ENCODE measurements around the gene NPAS1. TPM values are rescaled to one million over a fixed set of nuclear protein-coding genes. Genes with fewer than 3 reads are reported as not detected.

NPAS1 gene
- total RNA-seq, 1 experiment from 2014 or later = not detected

DNA sequence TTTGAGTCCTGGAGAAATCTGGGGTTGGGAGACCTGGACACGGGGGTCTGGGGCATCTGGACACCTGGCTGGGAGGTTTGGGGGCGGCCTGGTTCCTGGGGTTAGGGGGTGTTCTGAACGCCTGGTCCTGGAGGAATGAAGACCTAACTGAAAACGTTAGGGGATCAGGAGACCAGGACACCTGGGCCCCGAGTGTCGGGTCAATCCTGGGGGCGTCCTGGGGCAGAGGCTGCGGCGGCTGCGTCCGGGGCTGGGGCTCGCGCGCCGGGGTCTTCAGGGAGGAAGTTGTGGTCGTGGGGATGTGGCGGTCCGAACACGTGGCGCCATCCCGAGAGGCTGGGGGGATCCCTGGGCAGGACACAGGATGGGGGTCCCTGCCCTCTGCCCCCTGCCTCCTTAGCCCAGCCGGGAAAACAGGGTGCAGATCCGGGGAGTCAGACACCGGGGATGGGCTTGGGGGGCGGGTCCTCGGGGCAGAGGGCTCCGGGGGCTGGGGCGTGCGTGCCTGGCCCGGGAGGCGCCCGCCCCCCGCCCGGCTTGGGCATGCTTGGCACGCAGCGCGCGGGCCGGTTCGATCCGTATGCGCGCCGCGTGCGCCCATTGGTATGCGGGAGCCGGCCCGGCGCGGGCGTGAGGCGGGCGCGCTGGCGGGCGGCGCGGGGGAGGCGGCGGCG is 632 bp downstream of the NPAS1 start:
- no peak for DNase-seq (ENCODE audit: low read depth)

DNA sequence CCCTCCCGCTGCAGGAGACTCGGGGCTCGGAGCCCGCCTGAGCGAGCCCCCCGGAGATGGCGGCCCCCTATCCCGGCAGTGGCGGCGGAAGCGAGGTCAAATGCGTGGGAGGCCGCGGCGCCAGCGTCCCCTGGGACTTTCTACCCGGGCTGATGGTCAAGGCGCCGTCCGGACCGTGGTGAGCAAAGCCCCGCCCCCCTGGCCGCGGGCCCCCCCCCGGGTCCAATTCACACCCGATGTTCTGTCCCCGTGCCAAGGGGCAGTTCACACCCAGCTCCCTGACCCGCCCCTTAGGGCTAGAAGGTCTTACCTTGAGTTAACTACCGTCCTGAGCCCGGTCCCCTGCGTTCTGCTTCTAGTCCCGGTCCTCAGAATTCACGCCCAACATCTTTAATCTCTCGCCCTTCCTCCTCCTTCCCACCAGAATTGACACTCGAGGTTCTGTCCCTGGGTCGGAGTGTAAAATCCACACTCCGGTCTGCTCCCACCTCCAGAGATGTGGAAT is 1.4 kb downstream of the NPAS1 start:
- DNase-seq (ENCODE audit: low read depth) = no peak

DNA sequence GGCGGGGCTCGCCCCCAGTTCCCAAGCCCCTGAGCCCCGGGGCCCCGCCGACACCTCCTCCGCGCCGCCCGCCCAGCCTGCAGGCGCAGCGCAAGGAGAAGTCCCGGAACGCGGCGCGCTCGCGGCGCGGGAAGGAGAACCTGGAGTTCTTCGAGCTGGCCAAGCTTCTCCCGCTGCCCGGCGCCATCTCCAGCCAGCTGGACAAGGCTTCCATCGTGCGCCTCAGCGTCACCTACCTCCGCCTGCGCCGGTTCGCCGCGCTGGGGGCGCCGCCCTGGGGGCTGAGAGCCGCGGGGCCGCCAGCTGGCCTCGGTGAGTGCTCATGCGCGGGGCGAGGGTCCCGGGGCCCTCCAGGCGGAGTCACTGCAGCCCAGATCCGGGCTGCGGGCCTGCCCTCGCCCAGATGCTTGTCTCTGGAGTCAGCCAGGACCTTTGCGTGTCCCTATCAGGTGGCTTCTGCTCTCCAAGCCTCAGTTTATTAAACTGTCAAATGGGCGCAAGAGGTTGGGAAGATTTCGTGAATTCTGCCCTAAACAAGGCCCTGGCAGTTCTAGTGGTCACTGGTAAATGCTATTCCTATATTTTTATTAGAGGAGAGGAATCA is 2.0 kb downstream of the NPAS1 start:
- DNase-seq (ENCODE audit: low read depth) = no peak

DNA sequence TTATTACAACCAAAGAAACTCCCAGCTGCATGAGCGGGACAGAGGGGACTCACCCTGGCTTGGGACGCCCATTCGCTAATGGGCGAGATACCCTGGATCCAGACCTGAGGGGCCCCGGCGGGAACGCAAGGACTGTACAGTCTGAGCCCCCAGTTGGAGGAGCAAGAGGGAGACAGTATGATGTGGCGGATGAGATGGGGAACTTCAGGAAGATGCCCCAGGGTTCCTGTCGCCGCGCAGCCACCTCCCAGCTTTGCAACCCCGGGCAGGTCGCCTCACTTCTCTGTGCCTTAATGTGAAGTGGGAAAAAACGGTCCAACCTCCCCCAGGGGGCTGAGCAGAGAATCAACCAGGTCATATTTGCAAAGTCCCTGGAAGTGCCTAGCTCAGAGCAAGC is 2.5 kb downstream of the NPAS1 start:
- DNase-seq (ENCODE audit: low read depth) = no peak

DNA sequence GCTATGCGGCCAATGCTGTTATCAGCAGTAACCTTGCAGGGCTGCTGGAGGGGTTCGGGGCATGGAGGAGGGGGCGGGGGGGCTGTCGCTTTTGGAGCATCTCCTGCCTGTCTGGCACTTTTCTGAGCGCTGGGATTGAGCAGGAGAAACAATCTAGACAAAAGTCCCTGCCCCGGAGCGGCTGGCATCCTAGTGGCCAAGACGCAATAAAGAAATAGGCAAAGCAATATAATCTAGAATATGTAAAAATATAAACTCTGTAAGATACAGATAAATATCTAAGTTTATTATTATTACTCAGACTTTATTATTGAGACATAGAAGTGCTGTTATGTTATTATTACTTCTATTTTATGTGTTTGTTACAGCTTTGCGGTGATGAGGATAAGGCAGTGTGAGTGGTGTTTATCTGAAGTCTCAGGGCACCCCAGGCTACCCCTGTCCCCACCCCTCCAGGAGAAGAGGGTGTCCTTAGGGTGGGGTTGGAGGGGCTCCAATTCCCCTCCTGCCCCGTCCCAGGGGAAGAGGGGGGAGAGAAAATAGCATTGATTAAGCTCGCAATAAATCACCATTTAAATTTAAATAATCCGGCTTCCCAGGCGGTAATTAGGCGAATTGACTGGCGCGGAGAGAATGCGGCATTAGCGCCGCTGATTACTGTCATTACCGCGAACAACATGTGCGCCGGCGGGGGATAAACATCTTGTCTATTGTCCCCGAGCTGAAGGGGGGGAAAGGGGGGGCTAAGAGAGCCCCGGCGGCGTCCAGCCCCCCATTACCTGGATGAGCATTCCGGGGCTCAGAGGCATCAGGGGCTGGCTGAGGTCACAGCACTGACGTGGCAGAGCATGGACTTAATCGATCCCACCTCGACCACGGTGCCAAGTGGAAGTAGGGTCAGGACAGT is 3.2 kb downstream of the NPAS1 start:
- no peak for DNase-seq (ENCODE audit: low read depth)

DNA sequence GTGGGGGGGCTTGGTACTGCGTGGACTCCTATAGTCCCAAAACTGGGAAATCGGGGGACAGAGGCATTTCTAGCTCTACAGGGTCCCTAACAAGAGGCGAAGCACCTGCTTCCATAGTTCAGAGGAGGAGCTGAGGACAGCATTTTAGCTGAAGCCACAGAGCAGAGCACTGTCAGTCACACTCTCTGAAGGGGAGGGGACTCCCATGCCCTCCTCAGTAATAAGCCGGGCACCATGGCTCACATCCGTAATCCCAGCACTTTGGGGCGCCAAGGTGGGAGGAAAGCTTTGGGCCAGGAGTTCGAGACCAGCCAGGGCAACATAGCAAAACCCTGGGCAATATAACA is 3.8 kb downstream of the NPAS1 start:
- DNase-seq (ENCODE audit: low read depth) = no peak

DNA sequence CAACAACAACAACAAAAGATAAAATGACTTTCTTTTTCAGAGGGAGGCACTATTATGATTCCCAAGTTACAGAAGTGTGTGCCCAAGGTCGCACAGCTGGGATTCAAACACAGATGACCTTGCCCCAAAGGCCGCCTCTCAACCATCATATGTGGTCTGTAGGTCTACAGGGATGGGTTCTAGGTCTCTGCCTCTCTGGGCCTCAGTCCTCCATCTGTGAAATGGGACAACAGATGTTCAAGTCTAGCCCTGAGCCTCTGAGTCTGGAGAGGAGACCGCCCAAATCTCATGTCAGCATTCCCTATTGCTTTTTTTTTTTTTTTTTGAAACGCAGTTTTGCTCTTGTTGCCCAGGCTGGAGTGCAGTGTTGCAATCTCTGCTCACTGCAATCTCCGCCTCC is 4.9 kb downstream of the NPAS1 start:
- no peak for DNase-seq (ENCODE audit: low read depth)

DNA sequence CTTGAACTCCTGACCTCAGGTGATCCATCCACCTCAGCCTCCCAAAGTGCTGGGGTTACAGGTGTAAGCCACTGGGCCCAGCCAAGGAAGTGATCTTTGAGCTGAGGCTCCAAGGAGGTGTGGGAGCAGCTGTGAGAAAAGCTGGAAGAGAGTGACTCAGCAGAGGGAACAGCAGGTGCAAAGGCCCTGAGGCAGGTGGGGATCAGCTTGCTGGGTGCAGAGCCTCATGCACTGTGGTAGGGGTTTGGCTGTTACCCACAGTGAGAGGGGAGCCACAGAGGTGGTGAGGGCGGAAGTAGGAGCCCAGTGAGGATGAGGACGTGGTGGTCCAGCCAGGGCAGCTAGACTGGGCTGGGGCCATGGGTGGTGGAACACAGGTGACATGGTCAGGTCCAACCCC is 6.5 kb downstream of the NPAS1 start:
- no peak for DNase-seq (ENCODE audit: low read depth)

DNA sequence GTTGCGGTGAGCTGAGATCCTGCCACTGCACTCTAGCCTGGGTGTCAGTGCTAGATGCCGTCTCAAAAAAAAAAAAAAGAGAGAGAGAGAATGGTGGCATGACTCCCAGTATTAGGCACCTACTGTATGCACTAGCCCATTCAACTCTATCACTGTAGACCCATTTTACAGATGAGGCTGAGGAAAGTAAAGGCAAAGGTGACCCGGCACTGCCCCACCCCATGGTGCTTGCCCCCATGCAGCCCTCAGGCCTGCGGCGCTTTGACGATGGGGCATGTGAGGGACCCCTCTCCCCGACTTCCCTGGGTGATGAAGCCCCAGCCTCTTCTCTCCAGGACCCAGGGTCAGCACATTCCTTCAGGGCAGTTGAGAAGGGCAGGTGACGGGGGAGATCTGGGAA is 7.3 kb downstream of the NPAS1 start:
- DNase-seq (ENCODE audit: low read depth) = no peak

DNA sequence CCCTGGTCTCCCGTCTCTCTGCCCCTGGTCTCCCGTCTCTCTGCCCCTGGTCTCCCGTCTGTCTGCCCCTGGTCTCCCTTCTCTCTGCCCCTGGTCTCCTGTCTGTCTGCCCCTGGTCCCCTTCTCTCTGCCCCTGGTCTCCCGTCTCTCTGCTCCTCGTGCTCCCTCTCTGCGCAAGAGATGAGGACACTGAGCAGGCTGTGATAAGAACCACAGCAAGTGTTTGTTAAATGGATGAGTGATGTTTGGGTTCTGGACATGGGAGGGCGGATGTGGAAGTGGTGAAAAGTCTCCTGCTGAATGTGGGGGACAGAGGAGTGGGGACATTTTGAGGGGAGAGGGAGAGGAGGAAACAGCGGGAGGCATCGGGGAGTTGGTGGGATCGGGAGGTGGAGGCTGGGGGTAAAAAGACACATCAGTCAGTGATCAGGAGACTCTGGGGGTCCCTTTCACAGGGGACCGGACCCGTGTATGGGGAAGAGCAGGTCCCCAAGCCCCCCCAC is 8.0 kb downstream of the NPAS1 start:
- no peak for DNase-seq (ENCODE audit: low read depth)

DNA sequence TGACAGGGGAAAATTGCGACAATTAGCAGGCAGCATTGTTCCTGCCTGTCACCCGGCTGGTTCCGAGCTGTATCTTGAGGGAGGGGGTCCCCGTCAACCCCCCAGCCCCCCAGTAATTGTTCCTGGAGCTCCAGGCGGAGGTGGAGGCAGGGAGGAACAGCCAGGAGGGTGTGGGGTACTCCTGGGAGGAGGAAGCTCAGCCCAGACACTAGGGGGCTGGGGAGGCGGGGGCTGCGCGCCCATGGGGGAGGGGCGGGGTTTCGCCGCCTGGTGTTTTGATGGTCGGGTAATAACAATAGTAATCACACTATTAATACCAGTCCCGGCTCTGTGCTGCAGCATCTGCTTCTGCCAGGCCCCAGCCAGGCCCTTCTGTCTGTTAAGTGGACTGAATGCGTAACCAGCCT is 8.6 kb downstream of the NPAS1 start:
- DNase-seq (ENCODE audit: low read depth) = no peak

DNA sequence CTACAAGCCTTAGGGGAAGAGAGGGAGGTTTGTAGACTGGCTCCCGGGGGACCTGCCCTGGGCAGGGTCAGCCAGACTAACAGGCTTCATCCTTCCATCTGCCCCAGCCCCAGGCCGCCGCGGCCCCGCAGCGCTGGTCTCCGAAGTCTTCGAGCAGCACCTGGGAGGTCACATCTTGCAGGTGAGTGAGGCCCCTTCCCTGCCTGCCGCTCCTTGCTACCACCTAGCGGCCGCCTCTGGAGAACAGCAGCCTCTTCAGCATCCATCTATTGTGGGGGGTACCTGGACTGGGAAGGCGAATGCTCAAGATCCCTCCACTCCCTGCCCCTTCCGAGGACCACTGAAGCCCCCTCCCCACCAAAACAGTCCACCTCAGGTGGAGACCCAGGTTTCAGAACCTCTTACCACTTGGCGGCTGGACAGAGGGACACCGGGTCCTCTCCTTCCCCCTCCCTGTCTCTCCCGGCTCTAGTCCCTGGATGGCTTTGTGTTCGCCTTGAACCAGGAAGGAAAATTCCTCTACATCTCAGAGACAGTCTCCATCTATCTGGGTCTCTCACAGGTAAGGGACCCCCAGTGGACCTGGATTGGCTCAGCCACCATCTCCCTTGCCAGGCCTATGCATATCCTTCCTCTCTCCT is 12.7 kb downstream of the NPAS1 start:
- DNase-seq (ENCODE audit: low read depth) = no peak

DNA sequence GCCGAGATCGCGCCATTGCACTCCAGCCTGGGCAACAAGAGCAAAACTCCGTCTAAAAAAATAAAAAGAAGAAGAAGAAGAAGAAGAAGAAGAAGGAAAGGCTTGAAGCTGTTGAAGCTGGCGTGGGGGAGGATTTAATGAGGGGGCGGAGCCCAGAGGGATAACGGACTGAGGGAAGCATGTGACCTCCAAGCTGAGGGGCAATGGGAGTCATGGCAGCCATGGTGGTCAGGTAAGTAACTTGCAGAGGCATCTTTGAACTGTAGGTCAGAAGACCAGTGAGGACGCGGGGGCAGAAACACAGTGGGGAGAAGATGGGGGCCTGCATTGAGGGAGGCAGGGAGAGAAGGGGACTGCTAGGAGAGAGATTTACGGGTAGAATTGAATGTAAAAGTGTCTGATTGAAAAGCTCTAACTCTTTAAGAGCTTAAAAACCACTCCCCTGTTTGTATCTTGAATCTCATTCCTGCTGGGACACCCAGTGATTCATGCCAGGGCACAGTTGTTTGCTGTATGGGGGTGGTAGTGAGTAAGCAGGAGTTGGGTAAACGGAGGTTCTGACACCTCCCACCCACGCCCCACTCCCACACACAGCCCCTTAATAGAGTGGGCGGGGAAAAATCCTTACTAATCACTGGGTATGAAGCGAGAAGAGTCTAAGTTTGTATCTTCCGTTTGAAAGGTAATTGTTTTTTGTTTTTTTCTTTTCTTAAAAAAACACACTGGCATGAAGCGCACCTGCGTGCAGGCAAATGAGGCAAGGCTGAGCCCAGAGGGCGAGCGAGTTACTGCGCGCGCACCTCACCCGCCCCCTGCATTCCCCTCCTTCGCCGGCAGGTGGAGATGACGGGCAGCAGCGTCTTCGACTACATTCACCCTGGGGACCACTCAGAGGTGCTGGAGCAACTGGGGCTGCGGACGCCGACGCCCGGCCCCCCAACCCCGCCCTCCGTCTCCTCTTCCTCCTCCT is 15.8 kb downstream of the NPAS1 start:
- peak; percentile 93 for DNase-seq (ENCODE audit: low read depth)

DNA sequence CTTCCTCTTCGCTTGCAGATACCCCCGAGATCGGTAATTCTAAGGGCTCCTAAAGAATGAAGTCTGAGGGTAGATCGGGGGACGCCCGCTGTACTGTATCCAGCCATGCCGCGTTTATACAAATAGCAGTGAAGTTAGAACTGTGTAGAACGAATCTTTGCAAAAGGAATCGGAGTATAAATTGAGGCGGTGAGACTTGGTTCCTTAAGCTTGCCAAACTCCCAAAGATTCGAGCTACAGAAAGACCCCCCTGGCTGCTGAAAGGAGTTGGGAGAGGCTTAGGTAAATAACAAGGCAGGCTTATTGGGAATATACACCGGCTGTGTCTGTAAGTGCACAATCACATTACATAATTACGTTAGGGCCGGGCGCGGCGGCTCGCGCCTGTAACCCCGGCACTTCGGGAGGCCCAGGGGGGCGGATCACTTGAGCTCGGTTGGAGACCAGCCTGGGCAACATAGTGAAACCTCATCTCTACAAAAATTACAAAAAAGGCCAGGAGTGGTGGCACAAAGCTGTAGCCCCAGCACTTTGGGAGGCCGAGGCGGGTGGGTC is 16.5 kb downstream of the NPAS1 start:
- DNase-seq (ENCODE audit: low read depth) = no peak

DNA sequence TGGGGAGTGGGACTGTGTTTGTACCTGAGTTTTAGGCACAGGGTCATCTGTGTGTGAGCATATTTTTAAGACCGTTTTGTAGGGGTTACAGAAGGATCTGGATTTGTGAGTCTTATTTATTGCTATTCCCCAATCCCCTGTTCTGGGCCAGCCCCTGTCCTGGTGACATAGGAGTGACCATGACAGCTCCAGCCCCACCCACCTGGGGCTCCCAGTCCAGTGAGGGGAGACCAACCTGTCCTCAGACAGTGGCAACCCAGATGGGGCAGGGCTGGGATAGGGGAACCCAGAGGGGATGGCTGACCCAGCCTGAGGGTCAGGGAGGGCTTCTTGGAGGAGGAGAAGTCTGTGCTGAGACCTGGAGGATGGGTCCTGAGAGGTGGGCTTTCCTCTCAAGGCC is 18.1 kb downstream of the NPAS1 start:
- no peak for DNase-seq (ENCODE audit: low read depth)

DNA sequence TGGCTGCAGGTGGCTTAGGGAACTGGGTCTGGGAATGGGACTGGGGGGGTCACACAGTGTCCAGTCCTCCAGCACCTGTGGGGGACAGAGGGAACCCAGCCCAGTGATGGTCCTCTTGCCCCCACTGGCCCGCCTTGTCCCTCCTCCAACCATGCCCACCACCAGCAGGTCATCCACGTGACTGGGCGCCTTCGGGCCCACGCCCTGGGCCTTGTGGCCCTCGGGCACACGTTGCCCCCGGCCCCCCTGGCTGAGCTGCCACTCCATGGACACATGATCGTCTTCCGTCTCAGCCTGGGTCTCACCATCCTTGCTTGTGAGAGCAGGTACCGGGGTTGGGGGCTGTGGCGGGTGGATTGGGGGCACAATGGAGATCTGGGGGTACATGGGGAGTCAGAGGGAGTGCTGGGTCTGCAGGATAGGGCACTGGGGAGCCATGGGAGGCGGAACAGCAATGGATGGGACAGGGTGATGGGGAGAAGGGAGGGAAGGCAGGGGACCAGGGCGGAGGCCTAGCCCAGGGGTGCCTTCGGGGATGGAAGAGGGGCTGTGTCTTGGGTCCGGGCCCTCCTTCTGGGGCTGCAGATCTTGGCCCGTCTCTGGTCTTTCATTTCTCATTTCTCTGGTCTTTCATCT is 19.7 kb downstream of the NPAS1 start:
- DNase-seq (ENCODE audit: low read depth) = no peak

DNA sequence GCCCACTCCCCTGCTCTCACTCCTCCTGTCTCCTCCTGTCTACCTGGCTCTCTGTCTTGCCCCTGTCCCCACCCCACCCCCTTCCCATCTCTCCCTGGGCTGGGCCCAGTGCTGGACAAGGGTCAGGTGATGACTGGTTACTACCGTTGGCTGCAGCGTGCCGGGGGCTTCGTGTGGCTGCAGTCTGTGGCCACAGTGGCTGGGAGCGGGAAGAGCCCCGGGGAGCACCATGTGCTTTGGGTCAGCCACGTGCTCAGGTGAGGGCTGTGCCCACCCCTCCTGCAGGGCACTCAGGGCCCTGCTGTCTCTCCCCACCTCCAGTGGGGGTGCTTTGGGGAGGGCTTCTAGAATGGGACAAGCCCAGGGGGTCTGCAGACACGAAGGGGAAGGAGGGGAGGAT is 21.2 kb downstream of the NPAS1 start:
- no peak for DNase-seq (ENCODE audit: low read depth)

DNA sequence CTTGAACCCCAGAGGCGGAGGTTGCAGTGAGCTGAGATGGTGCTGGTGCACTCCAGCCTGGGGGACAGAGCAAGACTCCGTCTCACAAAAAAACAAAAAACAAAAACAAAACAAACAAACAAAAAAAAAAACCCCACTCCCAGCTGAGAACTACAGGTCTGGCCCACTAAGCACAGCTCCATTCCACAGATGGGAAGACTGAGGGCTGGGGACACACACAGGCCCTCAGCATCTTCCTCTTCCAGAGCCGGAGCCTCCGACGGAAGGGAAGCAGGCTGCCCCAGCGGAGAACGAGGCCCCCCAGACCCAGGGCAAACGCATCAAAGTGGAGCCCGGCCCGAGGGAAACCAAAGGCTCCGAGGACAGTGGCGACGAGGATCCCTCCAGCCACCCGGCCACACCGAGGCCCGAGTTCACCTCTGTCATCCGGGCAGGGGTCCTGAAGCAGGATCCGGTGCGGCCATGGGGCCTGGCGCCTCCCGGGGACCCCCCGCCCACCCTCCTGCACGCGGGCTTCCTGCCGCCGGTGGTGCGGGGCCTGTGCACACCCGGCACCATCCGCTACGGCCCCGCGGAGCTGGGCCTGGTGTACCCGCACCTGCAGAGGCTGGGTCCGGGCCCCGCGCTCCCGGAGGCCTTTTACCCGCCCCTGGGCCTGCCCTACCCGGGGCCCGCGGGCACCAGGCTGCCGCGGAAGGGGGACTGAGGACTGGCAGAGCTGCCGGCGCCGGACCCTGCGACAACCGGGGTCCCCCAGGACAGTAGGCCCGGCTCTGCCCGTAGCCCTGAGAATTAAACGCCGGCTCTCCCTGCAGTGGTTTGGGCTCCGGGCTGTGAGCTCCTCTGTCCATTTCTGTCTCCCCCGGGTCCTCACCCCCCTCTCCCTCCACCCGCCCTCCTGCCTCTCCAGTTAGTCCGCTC is 25.6 kb downstream of the NPAS1 start:
- DNase-seq (ENCODE audit: low read depth) = no peak

Data from HT1080 (cell line).